Neural cell (in vitro differentiated cells): Measurements from ENCODE around the gene WNT7A. TPM values are rescaled to one million over a fixed set of nuclear protein-coding genes. Genes with fewer than 3 reads are reported as not detected.

Source experiments
- H2AFZ ChIP-seq: fragments of 200-600, 300-800 bp; sonication (generic), shearing (Covaris generic); 2 replicates; pipeline ENCODE4 v1.6.0; 2014; ENCODE audit warnings: low read depth, mild to moderate bottlenecking, antibody characterized with exemption, low read length, moderate library complexity
- H3F3A ChIP-seq: fragments of 200-600 bp; shearing (Covaris generic); 2 replicates; pipeline ENCODE4 v1.6.1; 2016; ENCODE audit warnings: mild to moderate bottlenecking, moderate library complexity, mixed read lengths, antibody characterized with exemption, low read length; ENCODE audit not compliant: insufficient read depth, poor library complexity, severe bottlenecking
- H3K27ac ChIP-seq: fragments of 200-600, 300-800 bp; sonication (generic), shearing (Covaris generic); 2 replicates; pipeline ENCODE4 v1.5.1; 2014; ENCODE audit warnings: mild to moderate bottlenecking, low read length, moderate library complexity
- H3K27me3 ChIP-seq: fragments of 300-800, 200-600 bp; sonication (generic), shearing (Covaris generic); 2 replicates; pipeline ENCODE4 v1.6.0; 2014; ENCODE audit warnings: mild to moderate bottlenecking, low read depth, low read length, moderate library complexity; ENCODE audit not compliant: insufficient read depth
- H3K36me3 ChIP-seq: fragments of 300-800, 200-600 bp; sonication (generic), shearing (Covaris generic); 2 replicates; pipeline ENCODE4 v1.5.1; 2014; ENCODE audit warnings: mild to moderate bottlenecking, antibody characterized with exemption, low read length, moderate library complexity; ENCODE audit not compliant: insufficient read depth
- H3K4me2 ChIP-seq: fragments of 300-800, 200-600 bp; sonication (generic), shearing (Covaris generic); 2 replicates; pipeline ENCODE4 v1.6.0; 2014; ENCODE audit warnings: mild to moderate bottlenecking, low read length
- H3K4me3 ChIP-seq: fragments of 300-800, 200-600 bp; sonication (generic), shearing (Covaris generic); 2 replicates; pipeline ENCODE4 v1.5.1; 2014; ENCODE audit warnings: mild to moderate bottlenecking, low read length, moderate library complexity
- H3K79me2 ChIP-seq: fragments of 200-600 bp; shearing (Covaris generic); replicated peaks from 2 replicates; pipeline ENCODE4 v1.6.0; 2014; ENCODE audit warnings: mild to moderate bottlenecking, low read length, moderate library complexity; ENCODE audit not compliant: insufficient read depth
- H3K9ac ChIP-seq: fragments of 300-800, 200-600 bp; sonication (generic), shearing (Covaris generic); 2 replicates; pipeline ENCODE4 v1.6.1; 2016; ENCODE audit warnings: mild to moderate bottlenecking, low read length, mixed read lengths
- H3K9me2 ChIP-seq: fragments of 200-600 bp; shearing (Covaris generic); 2 replicates; pipeline ENCODE4 v1.6.1; 2016; ENCODE audit warnings: mild to moderate bottlenecking, low read length, mixed read lengths; ENCODE audit not compliant: insufficient read depth
- H3K9me3 ChIP-seq: fragments of 200-600, 300-800 bp; sonication (generic), shearing (Covaris generic); 2 replicates; pipeline ENCODE4 v1.6.1; 2016; ENCODE audit warnings: mild to moderate bottlenecking, mixed run types, low read length, moderate library complexity, mixed read lengths
- H4K20me1 ChIP-seq: fragments of 200-600 bp; shearing (Covaris generic); 2 replicates; pipeline ENCODE4 v1.6.1; 2016; ENCODE audit warnings: mild to moderate bottlenecking, mixed run types; ENCODE audit not compliant: insufficient read depth
- EP300 ChIP-seq: fragments of 450-650 bp; conservative IDR thresholded peaks from 2 replicates; pipeline ENCODE4 v1.6.1; 2014; ENCODE audit warnings: antibody characterized with exemption, mild to moderate bottlenecking, moderate library complexity; ENCODE audit not compliant: poor library complexity, severe bottlenecking
- EZH2 ChIP-seq: fragments of 200-600, 300-800 bp; shearing (Covaris generic), sonication (generic); IDR thresholded peaks from 2 replicates; pipeline ENCODE4 v1.6.1; 2014; ENCODE audit warnings: antibody characterized with exemption, low read length, borderline replicate concordance, mild to moderate bottlenecking; ENCODE audit not compliant: insufficient read depth, poor library complexity, severe bottlenecking
- MXI1 ChIP-seq: fragments of 450-650 bp; conservative IDR thresholded peaks from 2 replicates; pipeline ENCODE4 v1.6.1; 2014; ENCODE audit warnings: antibody characterized with exemption, mild to moderate bottlenecking; ENCODE audit not compliant: poor library complexity, severe bottlenecking
- POLR2AphosphoS5 ChIP-seq: IDR thresholded peaks from 2 replicates; pipeline ENCODE4 v1.6.1; 2012
- RAD21 ChIP-seq: fragments of 450-650 bp; conservative IDR thresholded peaks from 2 replicates; pipeline ENCODE4 v1.6.1; 2014; ENCODE audit warnings: antibody characterized with exemption, mild to moderate bottlenecking, moderate library complexity
- SMC3 ChIP-seq: fragments of 450-650 bp; conservative IDR thresholded peaks from 2 replicates; pipeline ENCODE4 v1.6.1; 2014; ENCODE audit warnings: antibody characterized with exemption, mild to moderate bottlenecking, moderate library complexity; ENCODE audit not compliant: poor library complexity
- TAF1 ChIP-seq: IDR thresholded peaks from 2 replicates; pipeline ENCODE4 v1.6.1; 2012; ENCODE audit warnings: low read depth
- polyA plus RNA-seq: library from polyadenylated mRNA; depleted of rRNA; stranded (reverse); fragments of >200 nt; gene quantifications from 2 replicates; pipeline ENCODE4 v1.2.3, GENCODE V29; 2014
- TF ChIP-seq, protein P1 (sequence below): IDR thresholded peaks from 2 replicates; pipeline ENCODE4 v1.6.1; 2012; ENCODE audit warnings: borderline replicate concordance
- TF ChIP-seq, protein P2 (sequence below): fragments of 450-650 bp; IDR thresholded peaks from 2 replicates; pipeline ENCODE4 v1.5.1; 2014; ENCODE audit warnings: antibody characterized with exemption, mild to moderate bottlenecking, moderate library complexity; ENCODE audit not compliant: poor library complexity, severe bottlenecking

Gene WNT7A
- polyA plus RNA-seq, 1 donor from 2014 or later = 13.3 TPM

DNA sequence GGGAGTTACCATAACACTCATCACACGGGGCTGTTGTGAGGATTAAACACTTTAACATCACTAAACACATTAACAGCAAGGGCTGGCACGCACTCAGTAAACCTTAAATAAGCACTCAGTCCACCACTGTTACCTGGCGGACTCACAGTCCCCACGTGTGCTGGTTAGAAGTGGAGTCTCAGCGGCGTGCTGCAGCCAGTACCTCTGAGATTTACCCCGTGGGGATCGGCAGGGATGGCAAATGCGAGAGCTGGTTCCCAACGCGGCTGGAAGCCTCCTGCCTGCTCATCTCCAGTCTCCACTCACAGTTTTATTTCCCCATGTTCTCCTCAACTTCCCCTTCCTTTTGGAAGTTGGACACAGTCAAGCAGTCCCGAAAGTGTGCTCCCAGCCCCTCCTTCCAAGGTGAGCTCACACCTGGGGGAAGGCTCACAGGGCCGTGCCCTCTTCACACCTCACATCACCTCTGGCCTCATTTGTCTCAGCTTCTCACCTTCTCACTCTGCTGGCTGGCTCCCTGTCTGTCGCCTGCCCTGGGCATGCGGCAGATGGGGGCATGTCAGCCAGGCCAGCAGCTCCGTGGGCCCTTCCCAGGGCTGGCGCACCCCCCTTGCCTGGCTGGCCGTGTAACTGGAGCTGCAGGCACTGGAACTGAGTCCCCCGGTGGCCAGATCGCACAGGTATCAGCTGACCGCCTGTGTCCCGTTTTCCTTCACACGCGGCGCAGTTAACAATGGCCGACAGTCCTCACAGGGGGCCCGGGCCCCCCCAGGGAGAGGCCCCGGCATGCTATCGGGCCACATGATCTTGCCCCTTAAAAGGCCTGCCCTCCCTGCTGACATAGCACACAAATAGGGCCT lies 87.1 kb downstream of the WNT7A start:
- Histone ChIP-seq H4K20me1 (no peaks in the 10 kb centered on the region), H3K36me3 (no peaks in the 10 kb centered on the region), H3K27me3 (no peaks in the 10 kb centered on the region), H3K79me2 (no peaks in the 10 kb centered on the region), H3K4me2 (no peak overlapping the region), H3K9me2 (no peaks in the 10 kb centered on the region), H3K9ac (no peak overlapping the region), H3K4me3 (no peak overlapping the region), H2AFZ (no peak overlapping the region), H3K27ac (no peak overlapping the region), H3F3A (no peaks in the 10 kb centered on the region), H3K9me3 (no peaks in the 10 kb centered on the region)
- no peak for TF ChIP-seq RAD21
- TF ChIP-seq TAF1 = no peak
- TF ChIP-seq SMC3 = no peak
- TF ChIP-seq MXI1 = no peak
- TF ChIP-seq, protein P1, sequence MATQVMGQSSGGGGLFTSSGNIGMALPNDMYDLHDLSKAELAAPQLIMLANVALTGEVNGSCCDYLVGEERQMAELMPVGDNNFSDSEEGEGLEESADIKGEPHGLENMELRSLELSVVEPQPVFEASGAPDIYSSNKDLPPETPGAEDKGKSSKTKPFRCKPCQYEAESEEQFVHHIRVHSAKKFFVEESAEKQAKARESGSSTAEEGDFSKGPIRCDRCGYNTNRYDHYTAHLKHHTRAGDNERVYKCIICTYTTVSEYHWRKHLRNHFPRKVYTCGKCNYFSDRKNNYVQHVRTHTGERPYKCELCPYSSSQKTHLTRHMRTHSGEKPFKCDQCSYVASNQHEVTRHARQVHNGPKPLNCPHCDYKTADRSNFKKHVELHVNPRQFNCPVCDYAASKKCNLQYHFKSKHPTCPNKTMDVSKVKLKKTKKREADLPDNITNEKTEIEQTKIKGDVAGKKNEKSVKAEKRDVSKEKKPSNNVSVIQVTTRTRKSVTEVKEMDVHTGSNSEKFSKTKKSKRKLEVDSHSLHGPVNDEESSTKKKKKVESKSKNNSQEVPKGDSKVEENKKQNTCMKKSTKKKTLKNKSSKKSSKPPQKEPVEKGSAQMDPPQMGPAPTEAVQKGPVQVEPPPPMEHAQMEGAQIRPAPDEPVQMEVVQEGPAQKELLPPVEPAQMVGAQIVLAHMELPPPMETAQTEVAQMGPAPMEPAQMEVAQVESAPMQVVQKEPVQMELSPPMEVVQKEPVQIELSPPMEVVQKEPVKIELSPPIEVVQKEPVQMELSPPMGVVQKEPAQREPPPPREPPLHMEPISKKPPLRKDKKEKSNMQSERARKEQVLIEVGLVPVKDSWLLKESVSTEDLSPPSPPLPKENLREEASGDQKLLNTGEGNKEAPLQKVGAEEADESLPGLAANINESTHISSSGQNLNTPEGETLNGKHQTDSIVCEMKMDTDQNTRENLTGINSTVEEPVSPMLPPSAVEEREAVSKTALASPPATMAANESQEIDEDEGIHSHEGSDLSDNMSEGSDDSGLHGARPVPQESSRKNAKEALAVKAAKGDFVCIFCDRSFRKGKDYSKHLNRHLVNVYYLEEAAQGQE = no peak
- TF ChIP-seq, protein P2, sequence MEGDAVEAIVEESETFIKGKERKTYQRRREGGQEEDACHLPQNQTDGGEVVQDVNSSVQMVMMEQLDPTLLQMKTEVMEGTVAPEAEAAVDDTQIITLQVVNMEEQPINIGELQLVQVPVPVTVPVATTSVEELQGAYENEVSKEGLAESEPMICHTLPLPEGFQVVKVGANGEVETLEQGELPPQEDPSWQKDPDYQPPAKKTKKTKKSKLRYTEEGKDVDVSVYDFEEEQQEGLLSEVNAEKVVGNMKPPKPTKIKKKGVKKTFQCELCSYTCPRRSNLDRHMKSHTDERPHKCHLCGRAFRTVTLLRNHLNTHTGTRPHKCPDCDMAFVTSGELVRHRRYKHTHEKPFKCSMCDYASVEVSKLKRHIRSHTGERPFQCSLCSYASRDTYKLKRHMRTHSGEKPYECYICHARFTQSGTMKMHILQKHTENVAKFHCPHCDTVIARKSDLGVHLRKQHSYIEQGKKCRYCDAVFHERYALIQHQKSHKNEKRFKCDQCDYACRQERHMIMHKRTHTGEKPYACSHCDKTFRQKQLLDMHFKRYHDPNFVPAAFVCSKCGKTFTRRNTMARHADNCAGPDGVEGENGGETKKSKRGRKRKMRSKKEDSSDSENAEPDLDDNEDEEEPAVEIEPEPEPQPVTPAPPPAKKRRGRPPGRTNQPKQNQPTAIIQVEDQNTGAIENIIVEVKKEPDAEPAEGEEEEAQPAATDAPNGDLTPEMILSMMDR = no peak
- no peak for TF ChIP-seq POLR2AphosphoS5
- TF ChIP-seq EP300 = no peak
- no peak for TF ChIP-seq EZH2

DNA sequence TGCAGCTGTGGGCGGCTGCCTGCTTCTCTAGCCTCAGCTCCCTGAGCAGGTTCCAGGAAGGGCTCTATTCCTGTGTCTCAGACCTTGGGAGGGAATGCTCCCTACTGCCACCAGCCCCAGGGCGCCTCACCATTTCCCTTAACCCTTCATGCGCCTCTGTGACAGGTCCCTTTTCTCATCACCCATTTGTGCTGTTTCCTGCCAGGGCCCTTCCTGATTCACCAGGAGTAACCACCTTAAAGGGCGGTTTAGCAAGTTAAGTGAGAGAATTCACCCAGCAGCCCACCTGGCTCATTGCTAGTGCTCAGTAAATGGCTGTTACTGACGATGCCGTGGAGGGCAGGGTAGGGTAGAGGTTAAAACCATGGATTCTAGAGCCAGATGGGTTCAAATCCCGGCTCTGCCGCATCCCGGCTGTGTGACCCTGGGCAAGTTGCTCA lies 87.8 kb downstream of the WNT7A start:
- H3K9ac ChIP-seq = no peak overlapping the region
- no peak overlapping the region for H2AFZ ChIP-seq
- no peaks in the 10 kb centered on the region for H3K9me3 ChIP-seq
- H3K4me2 ChIP-seq = no peak overlapping the region
- no peaks in the 10 kb centered on the region for H3K9me2 ChIP-seq
- H3K4me3 ChIP-seq = no peak overlapping the region
- H4K20me1 ChIP-seq = no peaks in the 10 kb centered on the region
- no peaks in the 10 kb centered on the region for H3K79me2 ChIP-seq
- TF ChIP-seq, protein P1 = no peak
- no peak for TF ChIP-seq EP300
- no peak for TF ChIP-seq TAF1
- no peak for TF ChIP-seq EZH2
- TF ChIP-seq POLR2AphosphoS5 = no peak
- TF ChIP-seq, protein P2 = no peak
- TF ChIP-seq SMC3 = no peak
- TF ChIP-seq MXI1 = no peak
- no peak for TF ChIP-seq RAD21
- no peaks in the 10 kb centered on the region for H3K27me3 ChIP-seq
- H3F3A ChIP-seq = no peaks in the 10 kb centered on the region
- no peaks in the 10 kb centered on the region for H3K36me3 ChIP-seq
- H3K27ac ChIP-seq = no peak overlapping the region
